Skin of body (tissue), 2 donors: ENCODE results near the gene PPT1. TPM values are rescaled to one million over a fixed set of nuclear protein-coding genes. Genes with fewer than 3 reads are reported as not detected.

Experiments used
- DNase-seq: peaks from one replicate; lab custom pipeline; 2025; lab: John Stamatoyannopoulos, UW
- total RNA-seq: library from RNA; depleted of rRNA; stranded (reverse); fragments of >200 nt; gene quantifications from one replicate; pipeline ENCODE4 v1.2.3, GENCODE V29; 2014

PPT1 gene
- total RNA-seq, 1 donor from 2014 or later: 47.3 TPM

DNA sequence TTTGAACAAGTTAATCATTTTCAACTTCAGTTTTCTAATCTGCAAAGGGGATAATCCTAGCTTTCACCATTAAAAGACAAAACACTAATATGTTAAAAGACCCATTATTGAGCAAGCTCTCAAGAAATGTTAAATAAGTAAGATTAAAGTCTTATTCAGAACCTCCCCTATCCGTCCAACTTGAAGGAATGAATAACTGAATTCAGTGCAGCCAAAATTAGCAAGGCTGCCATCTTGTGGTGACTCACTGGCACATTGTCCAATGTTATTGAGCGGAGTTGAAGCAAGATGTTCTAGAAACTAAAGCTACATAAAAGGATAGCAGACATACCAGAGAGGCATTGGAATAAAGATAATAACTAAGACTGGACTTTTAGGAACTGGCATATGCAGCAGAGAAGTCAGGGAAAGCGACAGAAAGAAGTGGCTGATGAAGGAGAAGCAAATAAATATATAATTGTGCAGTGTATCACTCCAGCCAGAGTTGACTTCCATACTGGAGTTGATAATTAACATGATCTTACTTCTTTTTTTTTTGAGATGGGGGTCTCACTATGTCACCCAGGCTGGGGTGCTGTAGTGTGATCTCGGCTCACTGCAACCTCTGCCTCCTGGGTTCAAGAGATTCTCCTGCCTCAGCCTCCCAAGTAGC is 64.7 kb downstream of the PPT1 start:
- peak; percentile 29 for DNase-seq

DNA sequence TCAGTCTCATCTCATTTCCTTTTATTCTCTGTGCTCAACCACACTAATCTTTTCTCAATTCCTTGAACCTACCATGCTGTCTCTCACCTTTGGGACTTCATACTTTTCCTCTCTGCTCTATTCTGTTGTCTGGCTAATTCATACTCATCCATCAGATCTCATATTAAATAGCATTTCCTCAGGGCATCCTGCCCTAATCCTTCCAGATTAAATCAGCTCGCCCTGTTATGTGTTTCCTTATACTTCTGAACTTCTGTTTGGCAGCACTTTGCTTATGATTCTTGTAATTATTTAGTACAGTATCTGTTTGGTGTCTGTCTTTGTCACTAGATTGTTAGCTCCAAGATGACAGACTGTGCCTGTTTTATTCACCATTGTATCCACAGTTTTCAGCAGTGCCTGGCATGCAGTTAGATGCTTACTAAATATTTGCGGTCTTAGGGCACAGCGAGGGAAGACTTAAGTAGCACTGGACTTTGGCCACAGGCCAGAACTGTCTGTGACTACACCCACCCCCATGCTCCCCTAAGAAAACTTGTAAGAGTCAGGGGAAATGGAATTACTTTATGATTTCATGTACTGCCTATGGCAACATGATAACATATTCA is 66.4 kb downstream of the PPT1 start:
- no peak for DNase-seq

- DNase-seq: no peak
Measured at GRCh38 chr1:40029608-40030007, 67.4 kb downstream of the PPT1 start.

DNA sequence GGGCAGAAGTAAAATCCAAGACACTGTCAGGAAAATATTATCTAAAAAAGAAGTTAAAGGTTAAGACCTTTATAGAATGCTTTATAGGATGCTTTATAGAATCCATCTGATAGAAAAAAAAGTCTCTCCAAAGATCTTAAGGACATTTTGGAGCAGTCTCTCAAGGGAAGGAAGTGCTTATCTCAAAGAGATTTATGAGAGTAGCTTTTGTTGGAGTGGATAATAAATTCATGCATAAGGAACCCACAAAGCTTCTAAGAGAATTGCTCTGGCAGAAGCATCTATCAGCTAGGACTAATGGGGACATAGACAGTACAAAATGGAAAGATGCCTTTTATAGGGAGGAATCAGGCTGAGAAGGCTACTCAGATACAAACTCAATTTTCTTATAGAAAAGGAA is 69.4 kb downstream of the PPT1 start:
- no peak for DNase-seq

DNA sequence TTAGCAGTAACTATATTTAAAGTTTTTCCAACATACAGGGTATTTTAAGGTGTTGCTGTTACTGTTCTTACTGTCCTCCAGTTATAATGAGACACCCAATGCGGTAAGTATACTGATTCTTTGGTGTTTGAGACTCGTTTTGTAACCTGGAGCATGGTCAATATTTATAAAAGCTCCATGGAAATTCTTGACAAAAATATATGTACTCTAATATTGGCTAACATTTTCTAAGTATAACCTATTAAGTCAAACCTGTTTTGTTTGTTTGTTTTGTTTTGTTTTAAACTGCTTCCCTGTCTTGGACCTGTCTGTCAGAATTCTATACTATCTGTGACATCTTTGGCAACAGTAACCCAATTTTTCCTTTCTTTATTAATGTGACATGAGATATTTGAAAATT is 72.4 kb downstream of the PPT1 start:
- DNase-seq: no peak

- DNase-seq: no peak
Measured at GRCh38 chr1:40023379-40023944, 73.6 kb downstream of the PPT1 start.

Other genes starting within 250 kb of the PPT1 start
- 28.3 TPM for gene TRIT1, start 213.7 kb downstream of the PPT1 start, total RNA-seq
- 9.6 TPM for gene MYCL, start 195.3 kb downstream of the PPT1 start, total RNA-seq
- 16.2 TPM for gene MFSD2A, start 142.1 kb downstream of the PPT1 start, total RNA-seq
- gene CAP1, start 56.5 kb downstream of the PPT1 start, total RNA-seq: 141 TPM
- gene RLF, start 64.1 kb upstream of the PPT1 start, total RNA-seq: 47.1 TPM
- gene TMCO2, start 150.7 kb upstream of the PPT1 start, total RNA-seq: not detected
- 36.4 TPM for gene ZMPSTE24, start 161.0 kb upstream of the PPT1 start, total RNA-seq
- gene COL9A2, start 220.0 kb upstream of the PPT1 start, total RNA-seq: 4.9 TPM